Keratinocyte (primary cell): ENCODE data around the gene TPCN1. TPM values are rescaled to one million over a fixed set of nuclear protein-coding genes. Genes with fewer than 3 reads are reported as not detected.

Source experiments
- DNase-seq: peaks from one replicate; pipeline ENCODE4 v3.0.0-alpha.2; 2011; ENCODE audit warnings: low read depth, missing footprints, low spot score
- FAIRE-seq: peaks from 2 replicates; lab custom pipeline; 2011; peaks lifted over from hg19 to GRCh38; lab: Jason Lieb, UNC
- H2AFZ ChIP-seq: 2 replicates; pipeline ENCODE4 v1.6.0; 2012; ENCODE audit warnings: low read length, control low read depth, inconsistent platforms; ENCODE audit not compliant: control insufficient read depth
- H3K27ac ChIP-seq: 2 replicates; pipeline ENCODE4 v1.5.1; 2011; ENCODE audit warnings: low read length; ENCODE audit not compliant: control insufficient read depth, insufficient read depth
- H3K27me3 ChIP-seq: 3 replicates; pipeline ENCODE4 v1.6.0; 2011; ENCODE audit warnings: low read length; ENCODE audit not compliant: control insufficient read depth, insufficient read depth; ENCODE audit errors: extremely low read depth
- H3K36me3 ChIP-seq, 2 experiments: 2 replicates in 1 of 2; 3 replicates in 1 of 2; pipeline ENCODE4 v1.5.1; 2011; ENCODE audit warnings: low read length in 2 of 2, mild to moderate bottlenecking in 1 of 2; ENCODE audit not compliant: control insufficient read depth in 2 of 2, insufficient read depth in 2 of 2; ENCODE audit errors: extremely low read depth in 1 of 2
- H3K4me1 ChIP-seq: 3 replicates; pipeline ENCODE4 v1.5.1; 2011; ENCODE audit warnings: low read length; ENCODE audit not compliant: control insufficient read depth, insufficient read depth; ENCODE audit errors: extremely low read depth
- H3K4me2 ChIP-seq: 3 replicates; pipeline ENCODE4 v1.6.0; 2011; ENCODE audit warnings: low read depth, low read length; ENCODE audit not compliant: control insufficient read depth, insufficient read depth; ENCODE audit errors: extremely low read depth
- H3K4me3 ChIP-seq, 3 experiments: fragments of 200-600 bp in 1 of 3; sonication (generic) in 1 of 3; 2 replicates in 2 of 3; 3 replicates in 1 of 3; pipeline ENCODE4 v1.5.1; 2011 to 2016; ENCODE audit warnings: low read length in 3 of 3, mild to moderate bottlenecking in 3 of 3, control low read depth in 2 of 3, inconsistent platforms in 1 of 3, low read depth in 1 of 3, mixed read lengths in 1 of 3, mixed run types in 1 of 3, moderate library complexity in 1 of 3; ENCODE audit not compliant: control insufficient read depth in 2 of 3, insufficient read depth in 2 of 3; ENCODE audit errors: extremely low read depth in 1 of 3
- H3K79me2 ChIP-seq: 2 replicates; pipeline ENCODE4 v1.6.0; 2012; ENCODE audit warnings: low read length; ENCODE audit not compliant: control insufficient read depth, insufficient read depth
- H3K9ac ChIP-seq: 3 replicates; pipeline ENCODE4 v1.6.0; 2011; ENCODE audit warnings: low read length; ENCODE audit not compliant: control insufficient read depth, insufficient read depth; ENCODE audit errors: extremely low read depth
- H3K9me1 ChIP-seq: 3 replicates; pipeline ENCODE4 v1.6.0; 2011; ENCODE audit warnings: low read length; ENCODE audit not compliant: control insufficient read depth, insufficient read depth; ENCODE audit errors: extremely low read depth
- H3K9me3 ChIP-seq: 2 replicates; pipeline ENCODE4 v1.5.1; 2012; ENCODE audit warnings: low read depth, low read length; ENCODE audit not compliant: control insufficient read depth
- H4K20me1 ChIP-seq: 3 replicates; pipeline ENCODE4 v1.6.0; 2011; ENCODE audit warnings: low read length; ENCODE audit not compliant: control insufficient read depth, insufficient read depth; ENCODE audit errors: extremely low read depth
- EZH2 ChIP-seq: IDR thresholded peaks from one replicate; pipeline ENCODE4 v1.6.1; 2012; ENCODE audit warnings: inconsistent platforms, mild to moderate bottlenecking, low read length, moderate library complexity
- dilution Hi-C: fragments of 300-500 bp; cut with MboI; formaldehyde crosslinking; loops from one replicate; pipeline ENCODE4 v1.7.0; 2020; ENCODE audit warnings: low sequenced_read_pairs; ENCODE audit not compliant: extremely low pct_ligation_motif_present
- polyA plus RNA-seq, 5 experiments: library from polyadenylated mRNA; depleted of rRNA in 3 of 5; stranded (reverse) in 3 of 5; stranded (forward) in 1 of 5; unstranded in 1 of 5; fragments of >200 nt; gene quantifications; 1 replicate in 1 of 5; 2 replicates in 3 of 5; 3 replicates in 1 of 5; pipeline versions ENCODE4 v1.2.1 to v1.2.3, GENCODE V29; 2011 to 2012; ENCODE audit warnings: missing spikeins in 2 of 5, low read depth in 1 of 5, low replicate concordance in 1 of 5
- TF ChIP-seq, protein P1 (sequence below), 3 experiments: IDR thresholded peaks in 1 of 3; conservative IDR thresholded peaks in 1 of 3; optimal IDR thresholded peaks in 1 of 3; 2 replicates in 2 of 3; 3 replicates in 1 of 3; pipeline versions ENCODE3 to v1.5.1; 2011; ENCODE audit warnings: low read length in 3 of 3, mild to moderate bottlenecking in 3 of 3, moderate library complexity in 2 of 3, control low read depth in 1 of 3, inconsistent platforms in 1 of 3; ENCODE audit not compliant: insufficient read depth in 2 of 3; ENCODE audit errors: extremely low read depth in 1 of 3

The TPCN1 gene
- polyA plus RNA-seq, 1 donor (not counting 4 experiments of a cell fraction or from before 2014, with no cell fraction given): 6.8 TPM

DNA sequence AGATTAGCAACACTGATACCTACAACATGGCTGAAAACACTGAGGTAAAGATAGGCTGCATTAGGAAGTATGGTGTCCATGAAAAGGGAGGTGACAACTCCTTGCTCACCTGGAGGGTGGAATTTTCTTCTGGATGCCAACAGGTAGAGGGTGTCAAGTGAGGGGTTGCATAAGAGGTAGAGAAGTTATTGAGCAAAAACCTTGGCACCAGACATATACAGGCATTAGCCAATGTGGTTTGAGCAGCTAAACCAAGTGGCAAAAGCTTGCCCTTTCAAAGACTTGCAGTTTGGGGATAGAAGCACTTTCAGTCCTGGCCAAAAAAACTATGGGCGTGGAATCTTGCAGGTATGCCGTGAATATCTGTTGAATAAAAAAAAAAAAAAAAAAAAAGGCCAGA, 31.9 kb upstream of the TPCN1 start:
- TF ChIP-seq, protein P1, sequence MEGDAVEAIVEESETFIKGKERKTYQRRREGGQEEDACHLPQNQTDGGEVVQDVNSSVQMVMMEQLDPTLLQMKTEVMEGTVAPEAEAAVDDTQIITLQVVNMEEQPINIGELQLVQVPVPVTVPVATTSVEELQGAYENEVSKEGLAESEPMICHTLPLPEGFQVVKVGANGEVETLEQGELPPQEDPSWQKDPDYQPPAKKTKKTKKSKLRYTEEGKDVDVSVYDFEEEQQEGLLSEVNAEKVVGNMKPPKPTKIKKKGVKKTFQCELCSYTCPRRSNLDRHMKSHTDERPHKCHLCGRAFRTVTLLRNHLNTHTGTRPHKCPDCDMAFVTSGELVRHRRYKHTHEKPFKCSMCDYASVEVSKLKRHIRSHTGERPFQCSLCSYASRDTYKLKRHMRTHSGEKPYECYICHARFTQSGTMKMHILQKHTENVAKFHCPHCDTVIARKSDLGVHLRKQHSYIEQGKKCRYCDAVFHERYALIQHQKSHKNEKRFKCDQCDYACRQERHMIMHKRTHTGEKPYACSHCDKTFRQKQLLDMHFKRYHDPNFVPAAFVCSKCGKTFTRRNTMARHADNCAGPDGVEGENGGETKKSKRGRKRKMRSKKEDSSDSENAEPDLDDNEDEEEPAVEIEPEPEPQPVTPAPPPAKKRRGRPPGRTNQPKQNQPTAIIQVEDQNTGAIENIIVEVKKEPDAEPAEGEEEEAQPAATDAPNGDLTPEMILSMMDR (optimal IDR thresholded peaks at IDR 0.05 in 1 of 3, IDR thresholded peaks at IDR 0.05 in 1 of 3, conservative IDR thresholded peaks at IDR 0.05 in 1 of 3; ENCODE audit: extremely low read depth in 1 of 3, insufficient read depth in 2 of 3, low read length in 3 of 3): no peak
- no peak for TF ChIP-seq EZH2
- H3K79me2 ChIP-seq: peaks cover 15% of the 10 kb centered on the region
- FAIRE-seq: no peak
- no peak overlapping the region for H3K4me2 ChIP-seq
- H3K9me1 ChIP-seq: no peaks in the 10 kb centered on the region
- peaks cover 2 to 16% of the 10 kb centered on the region in 2 experiments for H3K36me3 ChIP-seq
- DNase-seq: no peak
- dilution Hi-C loops: no loop called here
- no peak overlapping the region for H2AFZ ChIP-seq
- H3K27ac ChIP-seq: no peak overlapping the region
- H4K20me1 ChIP-seq: no peaks in the 10 kb centered on the region
- H3K4me1 ChIP-seq: peaks cover 17% of the 10 kb centered on the region
- no peaks in the 10 kb centered on the region for H3K9me3 ChIP-seq
- no peaks in the 10 kb centered on the region for H3K27me3 ChIP-seq
- H3K4me3 ChIP-seq: no peak overlapping the region
- H3K9ac ChIP-seq: no peak overlapping the region

DNA sequence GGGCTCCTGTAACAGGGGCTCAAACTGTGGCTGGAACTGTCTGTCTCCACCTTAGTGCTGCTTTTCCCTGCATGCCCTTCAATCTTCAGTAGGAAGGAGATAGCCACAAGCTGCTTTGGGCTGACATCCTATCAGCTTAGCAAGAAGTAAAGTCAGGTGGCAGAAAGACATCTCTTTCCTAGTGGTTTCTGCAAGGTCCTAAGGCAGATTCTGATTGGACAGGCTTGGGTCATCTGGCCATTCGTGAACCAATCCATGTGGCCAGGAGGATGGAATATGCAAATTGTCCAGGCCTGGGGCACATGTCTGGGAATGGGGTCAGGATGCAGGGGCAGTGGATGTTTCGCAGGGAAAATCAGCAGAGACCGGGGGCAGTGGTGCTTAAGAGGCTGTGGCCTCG, 30.5 kb upstream of the TPCN1 start:
- no peaks in the 10 kb centered on the region for H3K9me3 ChIP-seq
- H3K9me1 ChIP-seq: no peaks in the 10 kb centered on the region
- H3K4me1 ChIP-seq: peaks cover 17% of the 10 kb centered on the region
- H3K9ac ChIP-seq: no peak overlapping the region
- peaks cover 2 to 16% of the 10 kb centered on the region in 2 experiments for H3K36me3 ChIP-seq
- dilution Hi-C loops: no loop called here
- H3K4me3 ChIP-seq: no peak overlapping the region
- no peak for DNase-seq
- TF ChIP-seq, protein P1 (optimal IDR thresholded peaks at IDR 0.05 in 1 of 3, IDR thresholded peaks at IDR 0.05 in 1 of 3, conservative IDR thresholded peaks at IDR 0.05 in 1 of 3; ENCODE audit: extremely low read depth in 1 of 3, insufficient read depth in 2 of 3, low read length in 3 of 3): no peak
- no peak for TF ChIP-seq EZH2
- H3K79me2 ChIP-seq: peaks cover 13% of the 10 kb centered on the region
- H3K27ac ChIP-seq: no peak overlapping the region
- no peak overlapping the region for H2AFZ ChIP-seq
- FAIRE-seq: no peak
- no peak overlapping the region for H3K4me2 ChIP-seq
- H4K20me1 ChIP-seq: no peaks in the 10 kb centered on the region
- H3K27me3 ChIP-seq: no peaks in the 10 kb centered on the region
